Mesenchymal stem cell (in vitro differentiated cells and primary cell): ENCODE data around the gene GIMAP4.

ENCODE experiments used
- DNase-seq: peaks from one replicate; pipeline ENCODE4 v3.0.0-alpha.2; 2013
- H2AFZ ChIP-seq: one replicate; pipeline ENCODE4 v1.6.1; 2013; ENCODE audit warnings: low read depth, mild to moderate bottlenecking, control low read depth, inconsistent platforms, low read length, moderate library complexity
- H2AK5ac ChIP-seq: 2 replicates; pipeline ENCODE4 v1.6.1; 2013; ENCODE audit warnings: low read length, moderate library complexity, mild to moderate bottlenecking, inconsistent platforms; ENCODE audit not compliant: severe bottlenecking
- H2BK120ac ChIP-seq: one replicate; pipeline ENCODE4 v1.6.1; 2013; ENCODE audit warnings: low read depth, mild to moderate bottlenecking, inconsistent platforms, low read length, moderate library complexity
- H2BK12ac ChIP-seq, 2 experiments: one replicate each; pipeline ENCODE4 v1.6.1; 2013; ENCODE audit warnings: inconsistent platforms in 2 of 2, low read length in 2 of 2, mild to moderate bottlenecking in 2 of 2, moderate library complexity in 2 of 2, control low read depth in 1 of 2
- H2BK15ac ChIP-seq: one replicate; pipeline ENCODE4 v1.6.1; 2013; ENCODE audit warnings: mild to moderate bottlenecking, low read depth, inconsistent platforms; ENCODE audit not compliant: poor library complexity, severe bottlenecking
- H2BK5ac ChIP-seq: 2 replicates; pipeline ENCODE4 v1.6.1; 2013; ENCODE audit warnings: low read depth, mild to moderate bottlenecking, low read length, control low read depth, inconsistent platforms; ENCODE audit not compliant: poor library complexity, severe bottlenecking
- H3K14ac ChIP-seq, 2 experiments: one replicate each; pipeline ENCODE4 v1.6.1; 2013; ENCODE audit warnings: inconsistent platforms in 2 of 2, low read length in 2 of 2, control low read depth in 1 of 2, mild to moderate bottlenecking in 1 of 2, moderate library complexity in 1 of 2
- H3K18ac ChIP-seq, 2 experiments: one replicate each; pipeline ENCODE4 v1.6.1; 2013; ENCODE audit warnings: inconsistent platforms in 2 of 2, low read length in 2 of 2, control low read depth in 1 of 2, low read depth in 1 of 2, mild to moderate bottlenecking in 1 of 2
- H3K23ac ChIP-seq, 2 experiments: one replicate each; pipeline ENCODE4 v1.6.1; 2013; ENCODE audit warnings: inconsistent platforms in 2 of 2, low read length in 2 of 2, mild to moderate bottlenecking in 2 of 2, moderate library complexity in 2 of 2, control low read depth in 1 of 2
- H3K27ac ChIP-seq: 2 replicates; pipeline ENCODE4 v1.5.1; 2013; ENCODE audit warnings: mild to moderate bottlenecking, moderate library complexity, low read length, control low read depth, inconsistent platforms; ENCODE audit not compliant: poor library complexity, severe bottlenecking
- H3K27me3 ChIP-seq, 2 experiments: 2 replicates each; pipeline versions ENCODE4 v1.6.1 to v1.7.0; 2013; ENCODE audit warnings: low read length in 2 of 2, mild to moderate bottlenecking in 2 of 2, moderate library complexity in 2 of 2, control low read depth in 1 of 2, inconsistent platforms in 1 of 2; ENCODE audit not compliant: control insufficient read depth in 1 of 2, insufficient read depth in 1 of 2
- H3K36me3 ChIP-seq, 2 experiments: 2 replicates each; pipeline versions ENCODE4 v1.6.1 to v1.7.0; 2013; ENCODE audit warnings: low read length in 2 of 2, control low read depth in 1 of 2, inconsistent platforms in 1 of 2, low read depth in 1 of 2, mild to moderate bottlenecking in 1 of 2; ENCODE audit not compliant: insufficient read depth in 2 of 2, control insufficient read depth in 1 of 2
- H3K4ac ChIP-seq, 2 experiments: one replicate each; pipeline ENCODE4 v1.6.1; 2013; ENCODE audit warnings: inconsistent platforms in 2 of 2, low read length in 2 of 2, mild to moderate bottlenecking in 2 of 2, moderate library complexity in 2 of 2, control low read depth in 1 of 2, low read depth in 1 of 2
- H3K4me1 ChIP-seq: 2 replicates; pipeline ENCODE4 v1.6.1; 2013; ENCODE audit warnings: low read depth, low read length, control low read depth; ENCODE audit not compliant: control insufficient read depth, insufficient read depth
- H3K4me2 ChIP-seq: 2 replicates; pipeline ENCODE4 v1.6.1; 2013; ENCODE audit warnings: low read length, mild to moderate bottlenecking, inconsistent platforms; ENCODE audit not compliant: poor library complexity, severe bottlenecking
- H3K4me3 ChIP-seq, 2 experiments: 2 replicates each; pipeline versions ENCODE4 v1.5.1 to v1.7.0; 2013; ENCODE audit warnings: low read length in 2 of 2, mild to moderate bottlenecking in 2 of 2, control low read depth in 1 of 2, low read depth in 1 of 2; ENCODE audit not compliant: insufficient read depth in 1 of 2
- H3K79me1 ChIP-seq: replicated peaks from 2 replicates; pipeline ENCODE4 v1.6.1; 2013; ENCODE audit warnings: mild to moderate bottlenecking, control low read depth, low read length, inconsistent platforms; ENCODE audit not compliant: poor library complexity, severe bottlenecking
- H3K9ac ChIP-seq: 2 replicates; pipeline ENCODE4 v1.7.0; 2013; ENCODE audit warnings: mild to moderate bottlenecking, low read length, moderate library complexity
- H3K9me3 ChIP-seq: 2 replicates; pipeline ENCODE4 v1.7.0; 2013; ENCODE audit warnings: mild to moderate bottlenecking, low read length; ENCODE audit not compliant: control insufficient read depth
- H4K8ac ChIP-seq: one replicate; pipeline ENCODE4 v1.6.1; 2013; ENCODE audit warnings: inconsistent platforms, mild to moderate bottlenecking, low read length, moderate library complexity
- H4K91ac ChIP-seq: one replicate; pipeline ENCODE4 v1.6.1; 2013; ENCODE audit warnings: mild to moderate bottlenecking, low read length, inconsistent platforms
- WGBS: methylation state at CpG from one replicate; pipeline ENCODE4 v1.1.7; 2013; ENCODE audit warnings: mixed read lengths; 5-methylcytosine and 5-hydroxymethylcytosine counted together

The GIMAP4 gene

DNA sequence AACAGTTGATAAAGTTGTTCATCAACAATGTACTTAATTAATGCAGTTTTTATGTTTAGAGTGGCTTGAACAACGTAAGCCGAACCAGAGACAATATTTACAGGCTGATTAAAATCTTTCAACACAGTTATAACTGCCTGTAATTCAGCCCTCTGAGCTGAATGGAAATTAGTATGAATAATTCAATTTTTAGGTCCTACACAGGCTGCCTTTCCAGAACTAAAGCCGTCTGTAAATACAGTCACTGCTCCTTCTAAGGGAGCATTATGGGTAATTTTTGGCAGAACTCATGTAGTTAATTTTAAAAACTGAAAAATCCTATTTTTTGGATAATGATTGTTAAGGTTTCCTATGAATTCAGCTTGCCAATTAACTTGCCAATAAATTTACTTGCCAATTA, 2.6 kb upstream of the GIMAP4 start:
- Histone ChIP-seq H3K9ac (no peak overlapping the region), H2BK15ac (no peak overlapping the region), H3K27me3 (no peaks in the 10 kb centered on the region), H3K23ac (no peak overlapping the region), H3K18ac (no peak overlapping the region), H2BK5ac (no peak overlapping the region), H3K36me3 (no peaks in the 10 kb centered on the region), H3K4me1 (no peaks in the 10 kb centered on the region), H3K9me3 (peaks cover 13% of the 10 kb centered on the region), H2AK5ac (no peak overlapping the region), H3K4ac (no peak overlapping the region), H2BK120ac (no peak overlapping the region), H2BK12ac (no peak overlapping the region), H3K79me1 (no peaks in the 10 kb centered on the region), H3K4me3 (no peak overlapping the region), H3K4me2 (no peak overlapping the region), H3K27ac (no peak overlapping the region), H3K14ac (no peak overlapping the region), H2AFZ (no peak overlapping the region), H4K8ac (no peak overlapping the region), H4K91ac (no peak overlapping the region)
- DNase-seq, result no peak
- WGBS, result no CpG with 5 or more reads among the region's 3 CpGs

- Histone ChIP-seq H2BK12ac (no peak overlapping the region), H2BK120ac (no peak overlapping the region), H4K91ac (no peak overlapping the region), H2BK5ac (no peak overlapping the region), H3K4me2 (no peak overlapping the region), H3K18ac (no peak overlapping the region), H3K4me3 (no peak overlapping the region), H3K4ac (no peak overlapping the region), H3K79me1 (no peaks in the 10 kb centered on the region), H3K9me3 (peaks cover 14% of the 10 kb centered on the region), H3K14ac (no peak overlapping the region), H3K27me3 (no peaks in the 10 kb centered on the region), H3K9ac (no peak overlapping the region), H3K23ac (no peak overlapping the region), H4K8ac (no peak overlapping the region), H3K27ac (no peak overlapping the region), H2AFZ (no peak overlapping the region), H3K4me1 (no peaks in the 10 kb centered on the region), H3K36me3 (no peaks in the 10 kb centered on the region), H2BK15ac (no peak overlapping the region), H2AK5ac (no peak overlapping the region)
- no peak for DNase-seq
- 79% methylated on average over 7 of the region's 7 CpGs for WGBS
These were observed 2.0 kb upstream of the GIMAP4 start for GRCh38 chr7:150565239-150565638.

DNA sequence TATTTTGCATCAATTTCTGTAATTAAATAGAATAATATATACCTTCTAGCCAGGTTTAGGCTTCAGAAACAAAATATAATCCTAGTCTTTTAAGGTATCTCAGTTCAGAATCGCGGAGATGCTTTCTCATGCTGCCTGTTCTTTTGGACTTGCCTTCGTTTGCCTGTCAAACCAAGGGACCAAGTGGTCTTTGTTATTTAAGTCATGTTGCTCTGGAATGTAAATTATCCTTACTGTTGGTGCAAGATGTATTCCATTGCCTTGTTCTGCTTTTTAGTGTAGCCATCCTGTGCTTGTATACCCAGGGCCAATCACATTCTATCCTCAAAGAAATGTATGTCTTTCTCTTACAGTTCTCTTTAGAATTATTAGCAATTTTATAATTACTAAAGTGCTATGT, 1.1 kb upstream of the GIMAP4 start:
- H3K4me1 ChIP-seq, result no peaks in the 10 kb centered on the region
- DNase-seq, result no peak
- H3K23ac ChIP-seq, result no peak overlapping the region
- H3K9ac ChIP-seq, result no peak overlapping the region
- no peaks in the 10 kb centered on the region for H3K79me1 ChIP-seq
- H2BK5ac ChIP-seq, result no peak overlapping the region
- no peaks in the 10 kb centered on the region for H3K27me3 ChIP-seq
- H3K27ac ChIP-seq, result no peak overlapping the region
- no peak overlapping the region for H3K4ac ChIP-seq
- H2AFZ ChIP-seq, result no peak overlapping the region
- no peak overlapping the region for H3K18ac ChIP-seq
- no peaks in the 10 kb centered on the region for H3K36me3 ChIP-seq
- H3K4me3 ChIP-seq, result no peak overlapping the region
- 54% methylated on average over 3 of the region's 3 CpGs for WGBS
- H2BK15ac ChIP-seq, result no peak overlapping the region
- no peak overlapping the region for H4K8ac ChIP-seq
- no peak overlapping the region for H2BK120ac ChIP-seq
- H4K91ac ChIP-seq, result no peak overlapping the region
- no peak overlapping the region for H2BK12ac ChIP-seq
- peaks cover 7% of the 10 kb centered on the region for H3K9me3 ChIP-seq
- H3K14ac ChIP-seq, result no peak overlapping the region
- no peak overlapping the region for H2AK5ac ChIP-seq
- H3K4me2 ChIP-seq, result no peak overlapping the region

GRCh38 chr7:150566572-150566971, 618 bp upstream of the GIMAP4 start:
- Histone ChIP-seq H3K9ac (no peak overlapping the region), H2BK12ac (no peak overlapping the region), H2AK5ac (no peak overlapping the region), H4K8ac (no peak overlapping the region), H3K23ac (no peak overlapping the region), H3K14ac (no peak overlapping the region), H2BK15ac (no peak overlapping the region), H4K91ac (no peak overlapping the region), H3K27ac (no peak overlapping the region), H2AFZ (no peak overlapping the region), H3K4me2 (no peak overlapping the region), H3K79me1 (no peaks in the 10 kb centered on the region), H3K9me3 (peaks cover 7% of the 10 kb centered on the region), H3K27me3 (no peaks in the 10 kb centered on the region), H3K4me1 (no peaks in the 10 kb centered on the region), H3K18ac (no peak overlapping the region), H3K4ac (no peak overlapping the region), H3K4me3 (no peak overlapping the region), H2BK120ac (no peak overlapping the region), H3K36me3 (no peaks in the 10 kb centered on the region), H2BK5ac (no peak overlapping the region)
- DNase-seq, result no peak
- WGBS, result 83% methylated on average over 1 of the region's 1 CpG
